KMS-11 (cell line): ENCODE measurements around the gene DISC1.

ENCODE experiments used
- H2AFZ ChIP-seq: fragments of 200-600 bp; sonication (generic); 2 replicates; pipeline ENCODE4 v1.6.1; 2016; ENCODE audit warnings: antibody characterized with exemption, mixed run types, low read depth
- H3K27ac ChIP-seq: fragments of 200-600 bp; sonication (generic); 2 replicates; pipeline ENCODE4 v1.6.1; 2016; ENCODE audit warnings: mild to moderate bottlenecking, mixed run types
- H3K27me3 ChIP-seq: fragments of 200-600 bp; sonication (generic); 2 replicates; pipeline ENCODE4 v1.6.1; 2017; ENCODE audit warnings: mild to moderate bottlenecking, low read depth, mixed run types, moderate library complexity; ENCODE audit not compliant: insufficient read depth
- H3K36me3 ChIP-seq: fragments of 200-600 bp; sonication (generic); 2 replicates; pipeline ENCODE4 v1.6.1; 2017; ENCODE audit warnings: mild to moderate bottlenecking, mixed run types; ENCODE audit not compliant: insufficient read depth
- H3K4me1 ChIP-seq: fragments of 200-600 bp; sonication (generic); 2 replicates; pipeline ENCODE4 v1.6.1; 2016; ENCODE audit warnings: mild to moderate bottlenecking, low read depth, mixed run types; ENCODE audit not compliant: poor library complexity, severe bottlenecking
- H3K4me2 ChIP-seq: fragments of 200-600 bp; sonication (generic); 2 replicates; pipeline ENCODE4 v1.7.0; 2016; ENCODE audit warnings: mild to moderate bottlenecking, mixed run types
- H3K4me3 ChIP-seq: fragments of 200-600 bp; sonication (generic); IDR thresholded peaks from 2 replicates; pipeline ENCODE4 v1.6.1; 2017; ENCODE audit warnings: low read depth, low read length, mixed read lengths; ENCODE audit not compliant: insufficient read depth
- H3K79me2 ChIP-seq: fragments of 200-600 bp; sonication (generic); 2 replicates; pipeline ENCODE4 v1.6.1; 2016; ENCODE audit warnings: low read depth, mixed run types; ENCODE audit not compliant: insufficient read depth
- H3K9ac ChIP-seq: fragments of 200-600 bp; sonication (generic); 2 replicates; pipeline ENCODE4 v1.6.1; 2016; ENCODE audit warnings: mild to moderate bottlenecking, mixed run types
- H4K20me1 ChIP-seq: fragments of 200-600 bp; sonication (generic); 2 replicates; pipeline ENCODE4 v1.6.1; 2016; ENCODE audit warnings: mild to moderate bottlenecking, mixed run types; ENCODE audit not compliant: insufficient read depth
- TF ChIP-seq, protein P1 (sequence below): fragments of 200-600 bp; sonication (generic); conservative IDR thresholded peaks from 2 replicates; pipeline ENCODE4 v1.6.1; 2017; ENCODE audit warnings: low read depth, mild to moderate bottlenecking, antibody characterized with exemption, low read length, moderate library complexity, mixed read lengths

Gene DISC1

GRCh38 chr1:231681006-231681405 is 54.4 kb downstream of the DISC1 start:
- no peaks in the 10 kb centered on the region for H4K20me1 ChIP-seq
- no peak overlapping the region for H3K27ac ChIP-seq
- no peak overlapping the region for H2AFZ ChIP-seq
- H3K27me3 ChIP-seq, result no peaks in the 10 kb centered on the region
- H3K4me1 ChIP-seq, result no peaks in the 10 kb centered on the region
- no peak overlapping the region for H3K4me3 ChIP-seq
- TF ChIP-seq, protein P1, sequence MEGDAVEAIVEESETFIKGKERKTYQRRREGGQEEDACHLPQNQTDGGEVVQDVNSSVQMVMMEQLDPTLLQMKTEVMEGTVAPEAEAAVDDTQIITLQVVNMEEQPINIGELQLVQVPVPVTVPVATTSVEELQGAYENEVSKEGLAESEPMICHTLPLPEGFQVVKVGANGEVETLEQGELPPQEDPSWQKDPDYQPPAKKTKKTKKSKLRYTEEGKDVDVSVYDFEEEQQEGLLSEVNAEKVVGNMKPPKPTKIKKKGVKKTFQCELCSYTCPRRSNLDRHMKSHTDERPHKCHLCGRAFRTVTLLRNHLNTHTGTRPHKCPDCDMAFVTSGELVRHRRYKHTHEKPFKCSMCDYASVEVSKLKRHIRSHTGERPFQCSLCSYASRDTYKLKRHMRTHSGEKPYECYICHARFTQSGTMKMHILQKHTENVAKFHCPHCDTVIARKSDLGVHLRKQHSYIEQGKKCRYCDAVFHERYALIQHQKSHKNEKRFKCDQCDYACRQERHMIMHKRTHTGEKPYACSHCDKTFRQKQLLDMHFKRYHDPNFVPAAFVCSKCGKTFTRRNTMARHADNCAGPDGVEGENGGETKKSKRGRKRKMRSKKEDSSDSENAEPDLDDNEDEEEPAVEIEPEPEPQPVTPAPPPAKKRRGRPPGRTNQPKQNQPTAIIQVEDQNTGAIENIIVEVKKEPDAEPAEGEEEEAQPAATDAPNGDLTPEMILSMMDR, result no peak
- H3K36me3 ChIP-seq, result no peaks in the 10 kb centered on the region
- no peak overlapping the region for H3K4me2 ChIP-seq
- no peak overlapping the region for H3K9ac ChIP-seq
- no peaks in the 10 kb centered on the region for H3K79me2 ChIP-seq

GRCh38 chr1:231682779-231683178 is 56.2 kb downstream of the DISC1 start:
- Histone ChIP-seq H3K4me2 (no peak overlapping the region), H3K27ac (no peak overlapping the region), H3K36me3 (no peaks in the 10 kb centered on the region), H3K79me2 (no peaks in the 10 kb centered on the region), H4K20me1 (no peaks in the 10 kb centered on the region), H3K9ac (no peak overlapping the region), H3K27me3 (no peaks in the 10 kb centered on the region), H2AFZ (no peak overlapping the region), H3K4me3 (no peak overlapping the region), H3K4me1 (no peaks in the 10 kb centered on the region)
- TF ChIP-seq, protein P1, result no peak

GRCh38 chr1:231683439-231684165 is 57.0 kb downstream of the DISC1 start:
- Histone ChIP-seq H3K79me2 (no peaks in the 10 kb centered on the region), H3K36me3 (no peaks in the 10 kb centered on the region), H3K27me3 (no peaks in the 10 kb centered on the region), H3K27ac (no peak overlapping the region), H3K4me2 (no peak overlapping the region), H4K20me1 (no peaks in the 10 kb centered on the region), H3K4me1 (no peaks in the 10 kb centered on the region), H2AFZ (no peak overlapping the region), H3K9ac (no peak overlapping the region), H3K4me3 (no peak overlapping the region)
- TF ChIP-seq, protein P1, result no peak

- Histone ChIP-seq H2AFZ (no peak overlapping the region), H3K27me3 (no peaks in the 10 kb centered on the region), H3K9ac (no peak overlapping the region), H3K4me3 (no peak overlapping the region), H4K20me1 (no peaks in the 10 kb centered on the region), H3K4me2 (no peak overlapping the region), H3K79me2 (no peaks in the 10 kb centered on the region), H3K27ac (no peak overlapping the region), H3K4me1 (no peaks in the 10 kb centered on the region), H3K36me3 (no peaks in the 10 kb centered on the region)
- TF ChIP-seq, protein P1, result no peak
These were observed 58.0 kb downstream of the DISC1 start for GRCh38 chr1:231684356-231685244.
